Heart right ventricle (tissue), 16 donors: Measurements from ENCODE around the gene ARID4A. TPM values are rescaled to one million over a fixed set of nuclear protein-coding genes. Genes with fewer than 3 reads are reported as not detected.
"Not testable (repeated sequence)": the region's sequence is repeated elsewhere in the genome, so short reads cannot be mapped to it uniquely, and the experiment has no call there.

Source experiments
- ATAC-seq, 8 donors: fragments of 200-7000 bp; cut with Tn5 transposase; one replicate each; pipeline ENCODE4 v1.9.1; 2020; ENCODE audit warnings: mild to moderate bottlenecking in 8 of 8, moderate library complexity in 8 of 8, moderate number of reproducible peaks in 1 of 8
- DNase-seq, 2 donors: peaks; one replicate each; pipeline ENCODE4 v3.0.0-alpha.2; 2020
- H3K27ac ChIP-seq, 10 donors: fragments of 200-600 bp; sonication (generic) in 2 of 10; one replicate each; pipeline versions ENCODE4 v1.5.0 to v1.8.0; 2020 to 2022; ENCODE audit warnings: mild to moderate bottlenecking in 3 of 10
- H3K27me3 ChIP-seq, 7 donors: fragments of 200-600 bp; one replicate each; pipeline ENCODE4 v1.8.0; 2021 to 2022; ENCODE audit warnings: mild to moderate bottlenecking in 2 of 7
- H3K36me3 ChIP-seq, 9 donors: fragments of 200-600 bp; sonication (generic) in 1 of 9; one replicate each; pipeline versions ENCODE4 v1.5.0 to v1.8.0; 2020 to 2022; ENCODE audit warnings: mild to moderate bottlenecking in 2 of 9
- H3K4me1 ChIP-seq, 9 donors: fragments of 200-600 bp; sonication (generic) in 1 of 9; one replicate each; pipeline versions ENCODE4 v1.5.0 to v1.8.0; 2020 to 2022; ENCODE audit warnings: mild to moderate bottlenecking in 4 of 9
- H3K4me3 ChIP-seq, 10 donors: fragments of 200-600 bp; sonication (generic) in 2 of 10; one replicate each; pipeline versions ENCODE4 v1.5.0 to v1.8.0; 2020 to 2022; ENCODE audit warnings: mild to moderate bottlenecking in 7 of 10, moderate library complexity in 2 of 10
- H3K9me3 ChIP-seq, 11 donors: fragments of 200-600 bp in 10 of 11; sonication (generic) in 2 of 11; one replicate each; pipeline versions ENCODE4 v1.5.0 to v1.8.0; 2013 to 2022; ENCODE audit warnings: mild to moderate bottlenecking in 2 of 11, control low read depth in 1 of 11, moderate library complexity in 1 of 11
- whole genome bisulfite sequencing, 2 donors: extraction: QIAGEN DNeasy Blood & Tissue Kit; methylation state at CpG; one replicate each; pipeline ENCODE4 v1.1.7; 2013; ENCODE audit warnings: inconsistent platforms in 1 of 2; 5-methylcytosine and 5-hydroxymethylcytosine counted together
- intact Hi-C, 10 donors: fragments of 100-400 bp; cut with DNase I; formaldehyde crosslinking; loops; one replicate each; pipeline versions ENCODE4 v1.11.1 to v1.14.2; 2022
- polyA plus RNA-seq, 2 donors: library from polyadenylated mRNA; stranded (reverse); fragments of 200-250 nt; gene quantifications; one replicate each; pipeline ENCODE4 v1.2.3, GENCODE V29; 2013
- total RNA-seq, 10 donors: library from RNA; stranded (reverse); fragmentation: NEBNext Ultra II Directional in 3 of 10; extraction: Animal tissue kit (Norgen Biotek cat#: 25700) in 3 of 10; gene quantifications; one replicate each; pipeline versions ENCODE4 v1.2.1 to v1.2.4, GENCODE V29; 2021 to 2023
- TF ChIP-seq, protein P1 (sequence below), 9 donors: fragments of 200-600 bp; sonication (generic) in 2 of 9; IDR thresholded peaks; one replicate each; pipeline versions ENCODE4 v1.5.0 to v1.8.0; 2021 to 2022; ENCODE audit warnings: antibody characterized with exemption in 9 of 9, mild to moderate bottlenecking in 5 of 9, moderate library complexity in 1 of 9
- donor health status: Arrhythmogenic right ventricular cardiomyopathy.
- donor health status: ischemic (EF 13 %, LVEDD 7.1; RV severe dilation, severe dysfunction).
- donor health status: healthy with polysubstance abuse.
- donor health status: DM: no; HTN: yes; CAD: no.
- donor health status: DM: no; HTN: no; CAD: no.
- donor health status: ischemic (EF 25% LVEDD 6.9; RV normal size, moderate dysfunction).
- donor health status: ischemic (EF 25% LVEDD 5.7; RV mildly dilated, moderate dysfunction).
- donor health status: healthy.
- donor health status: DM: yes; HTN: yes; CAD: no.
- donor health status: Ischemic cardiomyopathy.
- donor health status: ischemic (EF 35%, LVEDD 5.7; RV mildly dilated, moderate dysfunction).
- donor health status: nonischemic (EF 11% LVEDD 7.7; RV severe dilation, severe dysfunction).
- donor health status: DM: yes; HTN: yes; CAD: no.
- donor health status: PGD.
- donor health status: ischemic (EF 29% LVEDD 5.4; RV normal size, mild dysfunction).
- donor health status: nonischemic (EF 23%, LVEDD 6.1; RV moderate dilation, normal function).

ARID4A gene
- total and polyA plus RNA-seq, 12 donors = 2.7 to 19.1 (median 17.3) TPM

DNA sequence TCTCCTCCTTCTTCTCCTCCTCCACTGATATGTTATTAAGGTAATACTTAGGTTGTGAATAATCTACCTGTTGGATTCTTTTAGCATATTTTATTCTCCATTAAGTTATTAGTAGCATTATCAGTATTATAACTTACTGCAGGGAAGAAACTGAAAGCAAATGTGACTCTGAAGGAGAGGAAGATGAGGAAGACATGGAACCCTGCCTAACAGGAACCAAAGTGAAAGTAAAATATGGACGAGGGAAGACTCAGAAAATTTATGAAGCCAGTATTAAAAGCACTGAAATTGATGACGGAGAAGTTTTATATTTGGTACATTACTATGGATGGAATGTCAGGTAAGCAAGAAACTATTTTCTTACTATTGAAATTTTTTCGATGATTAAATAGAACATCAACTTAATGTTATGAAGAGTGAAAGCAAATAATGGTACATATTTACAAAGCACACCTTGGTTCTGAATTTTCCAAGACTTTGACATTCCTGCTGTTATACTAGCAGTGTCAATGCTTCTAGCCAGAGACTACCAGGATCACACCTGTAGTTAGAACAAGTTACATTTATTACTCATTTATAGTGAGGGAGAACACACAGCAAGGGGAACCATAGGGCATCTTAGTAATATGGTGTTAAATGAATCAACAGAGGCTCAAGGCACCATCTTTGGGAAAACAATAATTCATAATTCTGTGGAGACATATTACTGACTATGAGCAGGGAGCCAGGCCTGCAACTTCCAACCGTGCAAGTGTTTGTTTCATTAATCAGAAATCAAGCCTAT, 55.4 kb downstream of the ARID4A start:
- intact Hi-C loops = no loop called here
- TF ChIP-seq, protein P1, sequence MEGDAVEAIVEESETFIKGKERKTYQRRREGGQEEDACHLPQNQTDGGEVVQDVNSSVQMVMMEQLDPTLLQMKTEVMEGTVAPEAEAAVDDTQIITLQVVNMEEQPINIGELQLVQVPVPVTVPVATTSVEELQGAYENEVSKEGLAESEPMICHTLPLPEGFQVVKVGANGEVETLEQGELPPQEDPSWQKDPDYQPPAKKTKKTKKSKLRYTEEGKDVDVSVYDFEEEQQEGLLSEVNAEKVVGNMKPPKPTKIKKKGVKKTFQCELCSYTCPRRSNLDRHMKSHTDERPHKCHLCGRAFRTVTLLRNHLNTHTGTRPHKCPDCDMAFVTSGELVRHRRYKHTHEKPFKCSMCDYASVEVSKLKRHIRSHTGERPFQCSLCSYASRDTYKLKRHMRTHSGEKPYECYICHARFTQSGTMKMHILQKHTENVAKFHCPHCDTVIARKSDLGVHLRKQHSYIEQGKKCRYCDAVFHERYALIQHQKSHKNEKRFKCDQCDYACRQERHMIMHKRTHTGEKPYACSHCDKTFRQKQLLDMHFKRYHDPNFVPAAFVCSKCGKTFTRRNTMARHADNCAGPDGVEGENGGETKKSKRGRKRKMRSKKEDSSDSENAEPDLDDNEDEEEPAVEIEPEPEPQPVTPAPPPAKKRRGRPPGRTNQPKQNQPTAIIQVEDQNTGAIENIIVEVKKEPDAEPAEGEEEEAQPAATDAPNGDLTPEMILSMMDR (IDR thresholded peaks at IDR 0.05) = no peak
- Histone ChIP-seq H3K27me3 (no peaks in the 10 kb centered on the region), H3K9me3 (no peaks in the 10 kb centered on the region), H3K27ac (peak overlapping the region in 6 of 10 donors; percentile 0 to 59 (median 11)), H3K4me1 (peaks cover 0 to 28% (median 4%) of the 10 kb centered on the region in 9 donors), H3K36me3 (peaks cover 0 to 99% (median 23%) of the 10 kb centered on the region in 9 donors), H3K4me3 (peak overlapping the region in 5 of 10 donors; percentile 10 to 26 (median 18))
- DNase-seq = no peak
- WGBS, 2 donors = 75 to 85% methylated on average over 4 of the region's 4 CpGs
- no peak for ATAC-seq

DNA sequence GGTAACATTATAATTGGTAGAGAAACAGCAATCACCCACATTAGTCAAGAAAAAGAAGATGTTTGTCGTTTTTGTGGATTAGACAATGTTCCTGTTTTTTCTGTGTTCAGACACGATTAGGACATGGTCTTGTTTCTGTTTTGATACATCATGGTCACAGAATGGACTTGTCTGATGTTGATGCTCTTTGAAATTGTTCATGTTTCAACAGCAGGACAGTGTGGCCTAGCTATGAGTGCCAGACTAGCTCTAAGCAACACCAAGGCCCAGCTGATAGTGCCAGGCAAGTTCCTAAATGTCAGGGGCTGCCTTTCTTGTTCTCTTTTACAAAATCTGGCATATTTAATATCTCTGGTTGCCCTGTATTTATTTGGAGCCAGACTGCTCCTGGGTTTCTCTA, 56.5 kb downstream of the ARID4A start:
- ATAC-seq (no peak), DNase-seq (no peak)
- TF ChIP-seq, protein P1 (IDR thresholded peaks at IDR 0.05) = no peak
- no peaks in the 10 kb centered on the region for H3K9me3 ChIP-seq
- WGBS, 2 donors = 80 to 84% methylated on average over 2 of the region's 2 CpGs
- intact Hi-C loops = loop anchor here in 1 of 10 donors (5.0 kb wide), 1 partner anchor 143 kb away; no protein-coding TSS in a partner anchor
- H3K27me3 ChIP-seq = no peaks in the 10 kb centered on the region
- H3K4me3 ChIP-seq = no peak overlapping the region
- peaks cover 0 to 28% (median 4%) of the 10 kb centered on the region in 9 donors for H3K4me1 ChIP-seq
- H3K27ac ChIP-seq = no peak overlapping the region
- peaks cover 0 to 99% (median 19%) of the 10 kb centered on the region in 9 donors for H3K36me3 ChIP-seq

DNA sequence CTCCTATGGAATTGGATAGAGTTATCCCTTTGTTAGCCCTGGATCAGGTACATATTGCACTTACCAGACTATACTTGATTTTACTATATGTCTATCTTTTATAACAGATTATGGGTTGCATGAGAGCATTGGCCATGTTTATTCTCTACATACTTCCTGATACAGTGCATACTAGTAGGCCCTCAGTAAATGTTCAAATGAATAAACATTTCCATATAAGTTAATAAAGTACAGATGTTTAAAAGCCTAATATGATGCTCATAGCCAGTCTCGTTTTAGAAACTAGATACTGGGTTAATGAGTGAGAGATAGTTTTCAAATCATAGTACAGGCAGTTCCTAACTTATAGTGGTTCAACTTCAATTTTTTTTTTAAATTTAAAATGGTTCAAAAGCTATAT, 57.9 kb downstream of the ARID4A start:
- H3K27me3 ChIP-seq = no peaks in the 10 kb centered on the region
- no peak overlapping the region for H3K4me3 ChIP-seq
- H3K27ac ChIP-seq = no peak overlapping the region
- TF ChIP-seq, protein P1 (IDR thresholded peaks at IDR 0.05) = no peak
- 91 to 94% methylated on average over 1 of the region's 1 CpG for WGBS, 2 donors
- ATAC-seq (no peak), DNase-seq (no peak)
- peaks cover 0 to 99% (median 22%) of the 10 kb centered on the region in 9 donors for H3K36me3 ChIP-seq
- no peaks in the 10 kb centered on the region for H3K9me3 ChIP-seq
- intact Hi-C loops = loop anchor here in 1 of 10 donors (5.0 kb wide), 1 partner anchor 144 kb away; no protein-coding TSS in a partner anchor
- H3K4me1 ChIP-seq = peaks cover 0 to 28% (median 4%) of the 10 kb centered on the region in 9 donors

DNA sequence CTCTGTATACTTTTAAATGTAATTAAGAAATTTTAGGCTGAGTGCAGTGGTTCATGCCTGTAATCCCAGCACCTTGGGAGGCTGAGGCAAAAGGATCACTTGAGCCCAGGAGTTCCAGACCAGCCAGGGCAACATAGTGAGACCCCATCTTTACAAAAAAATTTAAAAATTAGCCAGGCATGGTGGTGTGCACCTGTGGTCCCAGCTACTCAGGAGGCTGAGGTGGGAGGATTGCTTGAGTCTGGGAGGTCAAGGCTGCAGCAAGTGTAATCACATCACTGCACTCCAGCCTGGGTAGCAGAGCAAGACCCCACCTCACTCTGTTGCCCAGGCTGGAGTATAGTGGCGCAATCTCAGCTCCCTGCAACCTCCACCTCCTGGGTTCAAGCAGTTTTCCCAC, 63.9 kb downstream of the ARID4A start:
- intact Hi-C loops = loop anchor here in 2 of 10 donors (10.0 kb wide), 2 partner anchors 57 to 257 kb away; no protein-coding TSS in a partner anchor

More for the DNA sequence above, 63.9 kb downstream of the ARID4A start:
- H3K27me3 ChIP-seq, H3K9me3 ChIP-seq, H3K4me3 ChIP-seq, DNase-seq, H3K4me1 ChIP-seq, ATAC-seq, H3K27ac ChIP-seq: not testable (repeated sequence)
- H3K36me3 ChIP-seq = peaks cover 0 to 98% (median 55%) of the 10 kb centered on the region in 9 donors
- WGBS, 2 donors = 90 to 93% methylated on average over 1 of the region's 1 CpG
